Cardiac fibroblast (primary cell): ENCODE data around the gene PXN.

Experiments
- DNase-seq, 2 donors: peaks; one replicate each; pipeline versions ENCODE4 v3.0.0 to v3.0.0-alpha.2; 2010; ENCODE audit warnings: low read depth in 2 of 2
- H3K4me3 ChIP-seq, 2 donors: replicated peaks in 1 of 2; 1 replicate in 1 of 2; 2 replicates in 1 of 2; pipeline ENCODE4 v1.5.1; 2011; ENCODE audit warnings: low read depth in 2 of 2, low read length in 2 of 2, mild to moderate bottlenecking in 2 of 2, moderate library complexity in 1 of 2
- TF ChIP-seq, protein P1 (sequence below): IDR thresholded peaks from one replicate; pipeline ENCODE4 v1.5.1; 2011; ENCODE audit warnings: low read depth, mild to moderate bottlenecking, low read length, inconsistent platforms

PXN gene

DNA sequence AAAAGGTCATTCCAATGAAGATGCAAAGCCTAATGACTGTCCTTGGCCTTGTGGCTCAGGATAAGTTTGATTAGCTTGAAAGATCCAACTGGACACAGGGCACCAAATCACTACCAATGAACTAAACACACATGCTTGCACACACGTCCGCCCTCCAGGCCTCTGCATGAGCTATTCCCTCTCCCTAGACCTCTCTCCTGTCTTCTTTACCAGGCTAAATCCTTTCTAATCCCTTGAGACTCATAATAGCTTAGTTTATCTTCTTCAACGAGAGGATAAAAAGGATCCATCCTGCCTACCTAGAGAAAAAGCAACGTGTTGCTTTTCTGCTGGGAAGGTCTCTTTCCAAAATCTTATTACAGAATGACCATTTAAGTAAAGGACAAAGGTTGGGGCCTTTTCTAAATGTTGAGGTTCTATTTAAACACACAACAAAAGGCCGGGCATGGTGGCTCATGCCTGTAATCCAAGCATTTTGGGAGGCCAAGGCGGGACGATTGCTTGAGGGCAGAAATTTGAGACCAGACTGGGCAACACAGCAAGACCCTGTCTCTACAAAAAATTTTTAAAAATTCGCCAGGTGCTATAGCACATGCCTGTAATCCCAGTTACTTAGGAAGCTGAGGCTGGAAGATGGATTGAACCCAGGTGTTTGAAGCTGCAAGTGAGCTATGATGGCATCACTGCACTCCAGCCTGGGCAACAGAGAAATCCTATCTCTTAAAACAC is 22.4 kb downstream of the PXN start:
- TF ChIP-seq, protein P1, sequence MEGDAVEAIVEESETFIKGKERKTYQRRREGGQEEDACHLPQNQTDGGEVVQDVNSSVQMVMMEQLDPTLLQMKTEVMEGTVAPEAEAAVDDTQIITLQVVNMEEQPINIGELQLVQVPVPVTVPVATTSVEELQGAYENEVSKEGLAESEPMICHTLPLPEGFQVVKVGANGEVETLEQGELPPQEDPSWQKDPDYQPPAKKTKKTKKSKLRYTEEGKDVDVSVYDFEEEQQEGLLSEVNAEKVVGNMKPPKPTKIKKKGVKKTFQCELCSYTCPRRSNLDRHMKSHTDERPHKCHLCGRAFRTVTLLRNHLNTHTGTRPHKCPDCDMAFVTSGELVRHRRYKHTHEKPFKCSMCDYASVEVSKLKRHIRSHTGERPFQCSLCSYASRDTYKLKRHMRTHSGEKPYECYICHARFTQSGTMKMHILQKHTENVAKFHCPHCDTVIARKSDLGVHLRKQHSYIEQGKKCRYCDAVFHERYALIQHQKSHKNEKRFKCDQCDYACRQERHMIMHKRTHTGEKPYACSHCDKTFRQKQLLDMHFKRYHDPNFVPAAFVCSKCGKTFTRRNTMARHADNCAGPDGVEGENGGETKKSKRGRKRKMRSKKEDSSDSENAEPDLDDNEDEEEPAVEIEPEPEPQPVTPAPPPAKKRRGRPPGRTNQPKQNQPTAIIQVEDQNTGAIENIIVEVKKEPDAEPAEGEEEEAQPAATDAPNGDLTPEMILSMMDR, result no peak
- no peak overlapping the region for H3K4me3 ChIP-seq
- DNase-seq, result no peak

DNA sequence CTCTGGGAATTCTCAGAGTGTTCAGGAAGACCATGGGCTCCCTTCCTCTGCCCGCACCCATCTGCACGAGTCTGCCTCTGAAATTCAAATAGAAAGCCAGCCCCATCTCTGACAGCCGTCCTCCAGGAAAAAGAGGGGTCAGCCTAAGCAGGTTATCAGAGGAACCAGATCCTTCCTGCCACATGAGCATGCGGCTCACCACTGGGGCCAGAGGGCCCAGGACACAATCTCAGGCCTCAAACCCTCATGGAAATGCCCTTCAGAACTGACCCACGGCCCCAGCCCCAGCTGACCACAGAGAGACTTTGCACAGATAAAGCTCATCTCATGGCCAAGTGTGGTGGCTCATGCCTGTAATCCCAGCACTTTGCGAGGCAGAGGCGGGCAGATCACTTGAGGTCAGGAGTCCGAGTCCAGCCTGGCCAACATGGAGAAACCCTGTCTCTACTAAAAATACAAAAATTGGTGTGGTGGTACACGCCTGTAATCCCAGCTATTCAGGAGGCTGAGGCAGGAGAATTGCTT is 23.2 kb downstream of the PXN start:
- H3K4me3 ChIP-seq, result no peak overlapping the region
- DNase-seq, result no peak
- TF ChIP-seq, protein P1, result no peak

DNA sequence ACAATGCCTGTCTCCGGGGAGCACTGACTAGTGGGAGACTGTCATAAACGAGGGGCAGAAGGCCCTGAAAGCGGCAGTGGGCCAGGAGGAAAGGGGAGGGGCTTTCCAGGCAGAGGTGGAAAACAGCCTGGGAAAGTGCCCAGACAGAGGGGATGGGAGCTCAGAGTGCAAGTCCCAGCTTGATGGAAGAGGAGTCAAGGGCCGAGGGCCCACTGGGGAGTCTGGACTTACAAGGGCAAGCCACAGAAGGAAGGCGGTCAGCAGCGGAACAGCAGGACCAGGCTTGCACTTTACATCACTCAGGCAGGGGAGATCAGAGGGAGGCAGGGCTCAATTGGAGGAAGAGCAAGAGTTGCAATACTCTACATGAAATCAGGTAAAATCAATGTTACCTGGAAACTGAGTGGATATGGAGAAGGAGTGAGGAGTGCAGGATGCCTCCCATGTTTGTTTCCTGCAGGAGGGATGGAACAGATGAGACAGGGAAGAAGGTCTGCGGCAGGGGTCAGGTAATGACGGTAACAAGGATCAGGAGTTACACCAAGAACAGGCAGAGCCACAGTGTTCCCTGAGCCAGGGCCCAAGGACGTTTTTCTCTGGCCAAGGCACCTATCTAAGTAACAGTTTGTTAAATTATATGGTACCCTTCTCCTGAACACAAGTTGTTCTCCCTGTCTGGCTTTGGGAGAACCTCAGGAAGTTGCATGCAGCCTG is 23.8 kb downstream of the PXN start:
- H3K4me3 ChIP-seq, result no peak overlapping the region
- no peak for DNase-seq
- TF ChIP-seq, protein P1, result no peak

- no peak overlapping the region for H3K4me3 ChIP-seq
- TF ChIP-seq, protein P1, result no peak
- no peak for DNase-seq
Observed at GRCh38 chr12:120240495-120240833, 25.1 kb downstream of the PXN start.

DNA sequence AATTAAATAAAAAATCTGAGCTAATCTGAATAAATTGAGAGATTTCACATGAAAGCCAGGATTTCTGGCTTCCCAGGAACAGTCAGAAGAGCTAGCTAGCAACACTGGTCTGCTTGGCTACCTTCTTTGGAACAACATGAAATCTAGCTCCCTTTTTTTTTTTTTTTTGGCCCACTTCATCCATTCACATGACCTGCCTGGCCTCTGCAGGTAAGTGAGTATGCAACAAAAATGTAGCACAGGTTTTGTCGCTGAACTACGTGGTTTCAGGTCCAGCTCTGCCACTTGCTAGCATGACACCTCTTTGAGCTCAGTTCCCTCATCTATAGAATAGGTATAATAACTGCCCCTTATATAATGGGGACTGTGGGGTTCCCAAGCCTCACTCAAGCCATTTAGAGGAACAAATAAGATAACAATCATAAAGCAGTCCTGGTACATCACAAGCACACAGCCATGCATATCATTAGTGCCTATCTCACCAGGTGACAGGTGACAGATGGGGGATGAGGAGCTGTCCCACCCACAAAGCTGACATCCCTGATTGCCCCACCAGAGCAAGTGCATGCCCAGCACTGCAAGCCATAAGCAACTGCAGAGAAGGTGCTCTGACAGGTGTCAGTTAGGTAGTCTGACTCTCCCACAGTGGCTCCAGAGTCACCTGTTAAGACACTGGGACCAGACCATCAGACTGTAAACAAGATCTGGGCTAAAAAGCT is 25.6 kb downstream of the PXN start:
- H3K4me3 ChIP-seq, result no peak overlapping the region
- TF ChIP-seq, protein P1, result no peak
- DNase-seq, result no peak

- TF ChIP-seq, protein P1, result no peak
- no peak overlapping the region for H3K4me3 ChIP-seq
- DNase-seq, result no peak
Observed at GRCh38 chr12:120238839-120239445, 26.6 kb downstream of the PXN start.
